ENCODE measurements around the gene CDK5R2.

CDK5R2 gene

GRCh38 chr2:218957671-218958070 lies 1.8 kb upstream of the CDK5R2 start:
- no peak overlapping the region for H3K27ac ChIP-seq (ENCODE audit: low read length)
- H3K9me3 ChIP-seq (ENCODE audit: insufficient read depth, low read length, severe bottlenecking): no peaks in the 10 kb centered on the region
- no peak for ATAC-seq (ENCODE audit: insufficient read depth, low read depth)
- H3K36me3 ChIP-seq (ENCODE audit: insufficient read depth, low read length): no peaks in the 10 kb centered on the region
- peaks cover 5% of the 10 kb centered on the region; the same call in 1 of the 2 replicates for H4K20me1 ChIP-seq (ENCODE audit: insufficient read depth, low read length)
- H3K4me1 ChIP-seq (ENCODE audit: insufficient read depth, low read length): no peaks in the 10 kb centered on the region
- H3K4me3 ChIP-seq (ENCODE audit: low read depth in 1 of 2, low read length in 2 of 2): no peak overlapping the region
- no peaks in the 10 kb centered on the region for H3K79me2 ChIP-seq (ENCODE audit: insufficient read depth, low read length)
- H3K9ac ChIP-seq (ENCODE audit: low read depth, low read length): no peak overlapping the region
- no peak for DNase-seq
- no peak for TF ChIP-seq EZH2 (IDR thresholded peaks at IDR 0.05; ENCODE audit: borderline replicate concordance, low read depth, low read length, severe bottlenecking)
- TF ChIP-seq, protein P1, sequence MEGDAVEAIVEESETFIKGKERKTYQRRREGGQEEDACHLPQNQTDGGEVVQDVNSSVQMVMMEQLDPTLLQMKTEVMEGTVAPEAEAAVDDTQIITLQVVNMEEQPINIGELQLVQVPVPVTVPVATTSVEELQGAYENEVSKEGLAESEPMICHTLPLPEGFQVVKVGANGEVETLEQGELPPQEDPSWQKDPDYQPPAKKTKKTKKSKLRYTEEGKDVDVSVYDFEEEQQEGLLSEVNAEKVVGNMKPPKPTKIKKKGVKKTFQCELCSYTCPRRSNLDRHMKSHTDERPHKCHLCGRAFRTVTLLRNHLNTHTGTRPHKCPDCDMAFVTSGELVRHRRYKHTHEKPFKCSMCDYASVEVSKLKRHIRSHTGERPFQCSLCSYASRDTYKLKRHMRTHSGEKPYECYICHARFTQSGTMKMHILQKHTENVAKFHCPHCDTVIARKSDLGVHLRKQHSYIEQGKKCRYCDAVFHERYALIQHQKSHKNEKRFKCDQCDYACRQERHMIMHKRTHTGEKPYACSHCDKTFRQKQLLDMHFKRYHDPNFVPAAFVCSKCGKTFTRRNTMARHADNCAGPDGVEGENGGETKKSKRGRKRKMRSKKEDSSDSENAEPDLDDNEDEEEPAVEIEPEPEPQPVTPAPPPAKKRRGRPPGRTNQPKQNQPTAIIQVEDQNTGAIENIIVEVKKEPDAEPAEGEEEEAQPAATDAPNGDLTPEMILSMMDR (IDR thresholded peaks at IDR 0.05; ENCODE audit: borderline replicate concordance, extremely low read depth, low read length, poor library complexity, severe bottlenecking): no peak
- H3K27me3 ChIP-seq (ENCODE audit: insufficient read depth, low read length, poor library complexity): no peaks in the 10 kb centered on the region
- no peak overlapping the region for H3K4me2 ChIP-seq (ENCODE audit: insufficient read depth, low read length)
- H2AFZ ChIP-seq (ENCODE audit: low read depth, low read length): no peak overlapping the region

DNA sequence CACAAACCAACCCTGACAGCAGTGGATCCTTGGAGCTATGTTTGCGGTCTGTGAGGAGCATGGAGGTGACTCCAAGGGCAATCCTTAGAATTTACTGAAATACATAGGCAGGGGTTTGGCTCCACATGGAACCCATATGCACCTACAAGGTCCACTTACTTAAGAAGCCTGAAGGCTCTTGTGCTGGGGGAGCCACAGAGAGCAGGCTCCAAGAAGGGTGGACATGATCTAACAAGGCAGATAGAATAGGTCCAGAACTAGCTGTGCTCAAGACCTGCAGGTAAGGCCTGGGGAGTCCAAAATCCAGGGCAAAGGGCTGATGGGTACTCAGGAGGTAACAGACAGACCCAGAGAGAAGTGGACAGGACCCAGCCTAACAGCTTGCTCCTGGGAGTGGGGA lies 1.2 kb upstream of the CDK5R2 start:
- TF ChIP-seq, protein P1 (IDR thresholded peaks at IDR 0.05; ENCODE audit: borderline replicate concordance, extremely low read depth, low read length, poor library complexity, severe bottlenecking): no peak
- no peak for TF ChIP-seq EZH2 (IDR thresholded peaks at IDR 0.05; ENCODE audit: borderline replicate concordance, low read depth, low read length, severe bottlenecking)

DNA sequence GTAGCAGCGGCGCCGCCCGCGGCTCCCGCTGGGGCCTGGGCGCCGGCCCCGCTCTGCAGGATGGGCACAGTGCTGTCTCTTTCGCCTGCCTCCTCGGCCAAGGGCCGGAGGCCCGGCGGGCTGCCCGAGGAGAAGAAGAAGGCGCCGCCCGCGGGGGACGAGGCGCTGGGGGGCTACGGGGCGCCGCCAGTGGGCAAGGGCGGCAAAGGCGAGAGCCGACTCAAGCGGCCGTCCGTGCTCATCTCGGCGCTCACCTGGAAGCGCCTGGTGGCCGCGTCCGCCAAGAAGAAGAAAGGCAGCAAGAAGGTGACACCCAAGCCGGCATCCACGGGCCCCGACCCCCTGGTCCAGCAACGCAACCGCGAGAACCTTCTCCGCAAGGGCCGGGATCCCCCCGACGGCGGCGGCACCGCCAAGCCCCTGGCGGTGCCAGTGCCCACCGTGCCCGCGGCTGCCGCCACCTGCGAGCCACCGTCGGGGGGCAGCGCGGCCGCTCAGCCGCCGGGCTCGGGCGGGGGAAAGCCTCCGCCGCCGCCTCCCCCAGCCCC lies 369 bp downstream of the CDK5R2 start:
- TF ChIP-seq EZH2 (IDR thresholded peaks at IDR 0.05; ENCODE audit: borderline replicate concordance, low read depth, low read length, severe bottlenecking): no peak
- TF ChIP-seq, protein P1 (IDR thresholded peaks at IDR 0.05; ENCODE audit: borderline replicate concordance, extremely low read depth, low read length, poor library complexity, severe bottlenecking): no peak
- Histone ChIP-seq H2AFZ (ENCODE audit: low read depth, low read length) (no peak overlapping the region), H3K36me3 (ENCODE audit: insufficient read depth, low read length) (no peaks in the 10 kb centered on the region), H3K4me3 (ENCODE audit: low read depth in 1 of 2, low read length in 2 of 2) (no peak overlapping the region), H3K27me3 (ENCODE audit: insufficient read depth, low read length, poor library complexity) (peaks cover 6% of the 10 kb centered on the region), H3K4me2 (ENCODE audit: insufficient read depth, low read length) (no peak overlapping the region), H3K79me2 (ENCODE audit: insufficient read depth, low read length) (no peaks in the 10 kb centered on the region), H3K9me3 (ENCODE audit: insufficient read depth, low read length, severe bottlenecking) (no peaks in the 10 kb centered on the region), H4K20me1 (ENCODE audit: insufficient read depth, low read length) (peaks cover 6% of the 10 kb centered on the region; the same call in 1 of the 2 replicates), H3K27ac (ENCODE audit: low read length) (no peak overlapping the region), H3K4me1 (ENCODE audit: insufficient read depth, low read length) (no peaks in the 10 kb centered on the region), H3K9ac (ENCODE audit: low read depth, low read length) (no peak overlapping the region)
- DNase-seq: no peak
- ATAC-seq (ENCODE audit: insufficient read depth, low read depth): no peak

More for the DNA sequence above, 1.2 kb upstream of the CDK5R2 start:
- no peak overlapping the region for H2AFZ ChIP-seq (ENCODE audit: low read depth, low read length)
- peaks cover 6% of the 10 kb centered on the region; the same call in 1 of the 2 replicates for H4K20me1 ChIP-seq (ENCODE audit: insufficient read depth, low read length)
- no peak for DNase-seq
- H3K27me3 ChIP-seq (ENCODE audit: insufficient read depth, low read length, poor library complexity): no peaks in the 10 kb centered on the region
- no peak for ATAC-seq (ENCODE audit: insufficient read depth, low read depth)
- no peak overlapping the region for H3K27ac ChIP-seq (ENCODE audit: low read length)
- no peak overlapping the region for H3K4me2 ChIP-seq (ENCODE audit: insufficient read depth, low read length)
- H3K4me3 ChIP-seq (ENCODE audit: low read depth in 1 of 2, low read length in 2 of 2): no peak overlapping the region
- no peaks in the 10 kb centered on the region for H3K4me1 ChIP-seq (ENCODE audit: insufficient read depth, low read length)
- H3K79me2 ChIP-seq (ENCODE audit: insufficient read depth, low read length): no peaks in the 10 kb centered on the region
- H3K9me3 ChIP-seq (ENCODE audit: insufficient read depth, low read length, severe bottlenecking): no peaks in the 10 kb centered on the region
- no peaks in the 10 kb centered on the region for H3K36me3 ChIP-seq (ENCODE audit: insufficient read depth, low read length)
- H3K9ac ChIP-seq (ENCODE audit: low read depth, low read length): no peak overlapping the region
